ENCODE results near the gene KCNIP3.

The KCNIP3 gene

DNA sequence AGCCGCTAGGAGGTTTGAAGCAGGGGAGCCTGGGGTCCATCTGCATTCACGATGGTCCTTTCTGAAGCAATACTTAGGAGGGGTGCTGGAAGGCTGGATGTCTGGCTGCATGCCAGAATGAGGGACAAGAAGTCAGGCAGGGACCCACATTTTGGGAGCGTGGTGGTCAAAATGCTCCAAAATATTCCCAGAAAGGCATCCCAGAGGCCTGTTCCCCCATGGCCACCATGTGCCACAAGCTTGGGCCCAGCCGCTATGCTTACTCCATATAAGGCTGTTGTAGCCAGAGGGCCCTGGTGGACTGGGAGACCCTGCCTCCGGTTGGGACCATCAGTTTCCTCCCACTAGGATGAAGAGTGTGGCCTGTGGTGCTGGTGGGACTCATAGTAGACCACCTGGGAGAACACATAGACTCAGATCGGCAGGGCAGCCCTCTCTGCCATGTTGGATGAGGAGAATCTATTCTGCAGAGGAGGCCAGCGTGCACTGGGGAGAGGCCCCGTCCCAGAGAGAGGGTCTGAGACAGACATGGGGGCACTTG, 26.5 kb upstream of the KCNIP3 start:
- TF ChIP-seq, protein P1, sequence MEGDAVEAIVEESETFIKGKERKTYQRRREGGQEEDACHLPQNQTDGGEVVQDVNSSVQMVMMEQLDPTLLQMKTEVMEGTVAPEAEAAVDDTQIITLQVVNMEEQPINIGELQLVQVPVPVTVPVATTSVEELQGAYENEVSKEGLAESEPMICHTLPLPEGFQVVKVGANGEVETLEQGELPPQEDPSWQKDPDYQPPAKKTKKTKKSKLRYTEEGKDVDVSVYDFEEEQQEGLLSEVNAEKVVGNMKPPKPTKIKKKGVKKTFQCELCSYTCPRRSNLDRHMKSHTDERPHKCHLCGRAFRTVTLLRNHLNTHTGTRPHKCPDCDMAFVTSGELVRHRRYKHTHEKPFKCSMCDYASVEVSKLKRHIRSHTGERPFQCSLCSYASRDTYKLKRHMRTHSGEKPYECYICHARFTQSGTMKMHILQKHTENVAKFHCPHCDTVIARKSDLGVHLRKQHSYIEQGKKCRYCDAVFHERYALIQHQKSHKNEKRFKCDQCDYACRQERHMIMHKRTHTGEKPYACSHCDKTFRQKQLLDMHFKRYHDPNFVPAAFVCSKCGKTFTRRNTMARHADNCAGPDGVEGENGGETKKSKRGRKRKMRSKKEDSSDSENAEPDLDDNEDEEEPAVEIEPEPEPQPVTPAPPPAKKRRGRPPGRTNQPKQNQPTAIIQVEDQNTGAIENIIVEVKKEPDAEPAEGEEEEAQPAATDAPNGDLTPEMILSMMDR (IDR thresholded peaks at IDR 0.05; ENCODE audit: insufficient read depth, low read length, missing control alignments), result no peak
- POLR2A ChIA-PET, result no interaction called here
- no peak for DNase-seq (ENCODE audit: low read depth, low spot score)
- no peak overlapping the region for H3K4me3 ChIP-seq (ENCODE audit: low read depth, low read length)
- CTCF ChIA-PET, result no interaction called here

DNA sequence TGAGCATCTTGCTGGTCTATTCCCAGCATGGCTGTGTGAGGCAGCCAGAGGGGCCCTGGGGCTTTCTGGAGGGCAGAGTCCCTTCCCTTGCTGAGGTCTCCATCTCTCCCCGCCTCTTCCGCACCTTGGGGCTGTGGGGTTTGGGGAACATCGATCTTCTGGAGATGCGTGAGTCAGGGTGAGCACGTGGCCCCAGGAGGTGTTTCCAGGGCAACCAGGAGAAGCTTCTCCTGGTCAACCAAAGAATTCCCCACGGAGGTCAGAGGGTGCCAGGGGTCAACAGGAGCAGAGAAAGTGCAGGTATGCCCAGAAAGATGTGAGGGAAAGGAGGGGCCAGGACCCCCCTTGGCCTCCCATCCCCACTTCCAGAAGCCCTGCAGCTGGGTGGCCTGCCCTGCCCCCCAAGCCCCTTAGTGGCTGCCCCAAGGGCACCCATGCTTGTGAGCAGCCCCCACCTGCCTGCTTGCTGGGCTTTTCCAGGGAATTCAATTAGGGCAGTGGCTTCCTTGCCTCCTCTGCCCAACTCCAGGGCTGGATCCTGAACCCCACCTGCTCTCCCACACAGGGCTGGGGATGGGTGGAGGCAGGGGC, 25.7 kb upstream of the KCNIP3 start:
- CTCF ChIA-PET, result no interaction called here
- H3K4me3 ChIP-seq (ENCODE audit: low read depth, low read length), result no peak overlapping the region
- TF ChIP-seq, protein P1 (IDR thresholded peaks at IDR 0.05; ENCODE audit: insufficient read depth, low read length, missing control alignments), result no peak
- POLR2A ChIA-PET, result no interaction called here
- no peak for DNase-seq (ENCODE audit: low read depth, low spot score)

DNA sequence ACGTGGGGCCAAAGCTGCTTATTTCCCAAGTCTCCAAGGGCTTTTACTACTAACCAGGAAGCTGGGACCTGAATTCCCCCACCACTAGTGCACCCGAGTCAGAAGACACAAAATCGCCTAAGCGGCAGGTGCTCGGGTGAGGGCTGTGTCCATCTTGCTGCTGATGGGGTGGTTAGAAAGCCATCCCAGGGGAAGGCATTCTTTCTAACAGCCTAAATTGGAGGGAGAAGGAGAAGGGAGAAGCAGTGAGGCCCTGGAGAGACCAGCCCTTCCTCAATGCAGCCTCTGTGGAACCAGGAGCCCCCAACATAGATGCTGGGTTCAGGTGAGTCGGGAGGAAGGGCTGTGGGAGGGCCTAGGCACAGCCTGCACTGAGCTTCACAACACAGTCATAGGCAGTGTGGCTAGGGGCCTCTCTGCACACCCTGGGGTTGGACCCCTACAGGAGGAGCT, 24.8 kb upstream of the KCNIP3 start:
- no peak overlapping the region for H3K4me3 ChIP-seq (ENCODE audit: low read depth, low read length)
- CTCF ChIA-PET, result no interaction called here
- POLR2A ChIA-PET, result no interaction called here
- no peak for DNase-seq (ENCODE audit: low read depth, low spot score)
- TF ChIP-seq, protein P1 (IDR thresholded peaks at IDR 0.05; ENCODE audit: insufficient read depth, low read length, missing control alignments), result no peak

DNA sequence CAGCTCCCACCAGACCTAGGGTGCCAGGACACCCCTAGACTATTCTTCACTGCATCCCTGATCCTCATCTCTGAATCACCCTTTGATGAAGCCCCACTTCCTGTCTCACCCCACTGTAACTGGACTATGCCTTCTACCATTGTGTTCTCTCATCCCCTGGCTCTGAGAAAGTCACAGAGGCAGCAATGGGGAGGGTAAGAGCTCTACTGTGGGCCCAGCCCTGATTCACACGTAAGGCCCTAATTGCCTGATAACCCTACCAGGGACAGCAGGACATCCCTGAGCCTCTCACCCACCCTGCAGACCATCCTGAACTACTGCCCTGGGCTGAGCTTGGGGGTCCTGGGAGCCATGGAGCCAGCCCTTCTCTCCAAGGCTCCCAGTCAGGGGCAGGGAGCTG, 24.4 kb upstream of the KCNIP3 start:
- CTCF ChIA-PET, result no interaction called here
- TF ChIP-seq, protein P1 (IDR thresholded peaks at IDR 0.05; ENCODE audit: insufficient read depth, low read length, missing control alignments), result no peak
- H3K4me3 ChIP-seq (ENCODE audit: low read depth, low read length), result no peak overlapping the region
- DNase-seq (ENCODE audit: low read depth, low spot score), result no peak
- POLR2A ChIA-PET, result no interaction called here

DNA sequence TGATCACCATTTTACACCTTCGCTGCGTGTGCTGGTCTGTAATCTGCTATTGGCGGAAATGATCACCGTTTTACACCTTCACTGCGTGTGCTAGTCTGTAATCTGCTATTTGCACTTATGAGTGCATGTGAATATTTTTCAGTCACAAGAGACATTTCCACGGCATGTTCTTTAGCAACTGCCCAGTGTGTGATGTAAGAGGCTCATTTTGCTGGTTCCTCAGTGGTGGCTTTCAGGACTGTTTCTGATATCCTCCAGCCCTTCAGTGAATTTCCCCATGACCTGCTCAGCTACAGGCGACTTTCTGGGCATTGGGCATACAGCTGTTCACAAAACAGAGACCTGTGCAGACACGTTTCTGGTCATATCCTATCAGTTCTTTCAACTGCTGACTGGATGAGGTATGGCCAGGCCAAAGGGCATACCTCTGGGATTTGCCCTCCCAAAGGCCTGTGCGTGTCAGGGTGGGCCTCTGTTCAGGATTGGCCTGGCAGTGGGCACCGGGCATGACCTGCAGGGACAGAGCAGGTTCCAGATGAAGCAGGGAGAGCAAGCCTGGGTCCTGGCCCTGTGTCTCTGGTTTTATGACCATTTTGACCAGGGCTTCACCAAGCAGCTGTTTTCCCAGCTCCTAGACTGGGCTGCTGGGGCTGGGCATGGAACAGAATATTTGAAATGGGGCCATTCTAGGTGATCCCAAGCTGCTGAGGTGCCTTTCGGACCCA, 23.4 kb upstream of the KCNIP3 start:
- H3K4me3 ChIP-seq (ENCODE audit: low read depth, low read length), result no peak overlapping the region
- no peak for DNase-seq (ENCODE audit: low read depth, low spot score)
- ChIA-PET CTCF (no interaction called here), POLR2A (no interaction called here)
- TF ChIP-seq, protein P1 (IDR thresholded peaks at IDR 0.05; ENCODE audit: insufficient read depth, low read length, missing control alignments), result no peak

DNA sequence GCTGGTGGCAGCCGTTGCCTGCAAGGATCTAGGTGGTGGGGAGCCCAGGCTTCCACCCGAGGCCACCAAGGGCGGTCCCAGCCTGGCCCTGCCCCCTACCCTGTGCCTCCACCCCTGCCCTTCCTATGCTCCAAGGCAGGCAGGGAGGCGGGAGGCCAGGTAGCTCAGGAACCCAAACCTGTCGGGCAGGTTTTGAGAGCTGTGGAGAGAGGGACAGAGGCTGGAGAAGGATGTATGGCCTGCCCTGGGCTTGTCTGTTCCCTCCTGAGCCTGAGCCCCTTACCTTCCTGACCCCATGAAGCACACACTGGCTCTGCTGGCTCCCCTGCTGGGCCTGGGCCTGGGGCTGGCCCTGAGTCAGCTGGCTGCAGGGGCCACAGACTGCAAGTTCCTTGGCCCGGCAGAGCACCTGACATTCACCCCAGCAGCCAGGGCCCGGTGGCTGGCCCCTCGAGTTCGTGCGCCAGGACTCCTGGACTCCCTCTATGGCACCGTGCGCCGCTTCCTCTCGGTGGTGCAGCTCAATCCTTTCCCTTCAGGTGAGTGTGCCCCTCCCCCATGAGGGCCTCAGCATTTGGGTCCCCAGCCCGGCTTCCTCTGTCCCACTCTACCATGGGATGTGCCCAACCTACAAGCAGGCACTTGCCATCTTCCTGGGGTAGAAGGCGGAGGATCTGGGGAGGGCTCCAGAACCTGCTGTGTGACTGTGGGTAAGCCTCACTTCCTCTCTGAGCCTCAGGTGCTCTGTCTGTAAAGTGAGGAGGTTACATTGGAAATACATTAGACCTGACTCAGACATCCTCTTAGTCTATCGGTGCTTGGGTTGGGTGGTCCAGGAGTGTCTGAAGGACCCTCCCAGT, 22.6 kb upstream of the KCNIP3 start, which contains the start of gene PROM2:
Gene PROM2, plus strand, starts transcription at position 159 of the 860 bp plus-strand sequence. Its CDS starts 137 bp downstream, at position 296.
- TF ChIP-seq, protein P1 (IDR thresholded peaks at IDR 0.05; ENCODE audit: insufficient read depth, low read length, missing control alignments), result no peak
- CTCF ChIA-PET, result no interaction called here
- DNase-seq (ENCODE audit: low read depth, low spot score), result no peak
- POLR2A ChIA-PET, result no interaction called here
- no peak within 1 kb of the TSS for H3K4me3 ChIP-seq (ENCODE audit: low read depth, low read length)
